ENCODE data around the gene CBX4.

- TF ChIP-seq CTCF (conservative IDR thresholded peaks at IDR 0.05) = no peak
- TF ChIP-seq ZFX (IDR thresholded peaks at IDR 0.05) = no peak
Measured at GRCh38 chr17:79812353-79813258, 26.6 kb downstream of the CBX4 start.

All from C4-2B (cell line).